HG02840 (cell line): Measurements from ENCODE around the gene KNOP1.

ENCODE experiments used
- ATAC-seq: cut with Tn5 transposase; IDR thresholded peaks from one replicate; pipeline ENCODE4 v1.9.1; 2021; ENCODE audit warnings: mild to moderate bottlenecking, moderate library complexity, moderate number of reproducible peaks; ENCODE audit not compliant: unreplicated experiment, low FRiP score

KNOP1 gene, protein sequence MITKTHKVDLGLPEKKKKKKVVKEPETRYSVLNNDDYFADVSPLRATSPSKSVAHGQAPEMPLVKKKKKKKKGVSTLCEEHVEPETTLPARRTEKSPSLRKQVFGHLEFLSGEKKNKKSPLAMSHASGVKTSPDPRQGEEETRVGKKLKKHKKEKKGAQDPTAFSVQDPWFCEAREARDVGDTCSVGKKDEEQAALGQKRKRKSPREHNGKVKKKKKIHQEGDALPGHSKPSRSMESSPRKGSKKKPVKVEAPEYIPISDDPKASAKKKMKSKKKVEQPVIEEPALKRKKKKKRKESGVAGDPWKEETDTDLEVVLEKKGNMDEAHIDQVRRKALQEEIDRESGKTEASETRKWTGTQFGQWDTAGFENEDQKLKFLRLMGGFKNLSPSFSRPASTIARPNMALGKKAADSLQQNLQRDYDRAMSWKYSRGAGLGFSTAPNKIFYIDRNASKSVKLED

DNA sequence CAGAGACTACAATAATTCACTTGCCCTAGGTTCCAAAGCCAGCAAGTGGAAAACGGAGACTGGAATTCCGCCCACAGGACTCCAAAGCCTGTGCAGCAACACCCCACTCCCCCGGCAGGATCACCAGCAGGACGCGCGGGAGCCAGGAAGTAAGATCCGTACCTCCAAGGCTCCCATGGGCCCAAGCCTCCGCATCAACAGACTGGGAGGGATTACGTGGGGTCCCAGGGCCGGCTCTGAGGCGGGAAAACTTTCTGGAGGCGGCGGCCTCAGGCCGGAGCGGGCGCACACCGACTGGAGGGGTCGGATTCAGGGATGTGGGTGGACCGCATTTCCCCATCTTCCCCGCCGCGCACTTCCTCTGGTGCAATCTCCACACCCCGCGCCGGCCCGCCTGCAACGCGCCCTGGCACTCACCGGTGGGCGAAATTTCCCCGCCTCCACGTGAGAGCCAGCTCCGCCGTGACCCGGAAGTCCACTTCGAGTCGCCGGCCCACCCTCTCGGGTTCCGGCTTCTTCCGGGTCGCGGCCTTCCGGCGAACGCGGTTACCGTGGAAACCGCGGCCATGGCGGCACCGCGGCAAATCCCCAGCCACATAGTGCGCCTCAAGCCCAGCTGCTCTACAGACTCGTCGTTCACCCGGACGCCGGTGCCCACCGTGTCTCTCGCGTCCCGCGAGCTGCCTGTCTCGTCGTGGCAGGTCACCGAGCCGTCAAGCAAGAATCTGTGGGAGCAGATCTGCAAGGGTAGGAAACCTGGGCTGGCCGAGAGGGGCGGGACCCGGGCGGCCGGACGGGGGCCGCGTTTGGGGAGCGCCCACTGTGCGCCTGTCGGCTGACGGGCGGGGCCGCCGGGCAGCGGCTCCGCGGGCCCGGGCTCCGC, at the start of gene KNOP1, which contains the start of gene IQCK:
Gene KNOP1 (minus strand): TSS at position 487 of the 883 bp plus-strand sequence. CDS start 3,192 bp downstream, outside the sequence.
Gene IQCK (plus strand): TSS at position 531 of the 883 bp plus-strand sequence. CDS start 36 bp downstream, at position 567.
- ATAC-seq, result peak; percentile 97

DNA sequence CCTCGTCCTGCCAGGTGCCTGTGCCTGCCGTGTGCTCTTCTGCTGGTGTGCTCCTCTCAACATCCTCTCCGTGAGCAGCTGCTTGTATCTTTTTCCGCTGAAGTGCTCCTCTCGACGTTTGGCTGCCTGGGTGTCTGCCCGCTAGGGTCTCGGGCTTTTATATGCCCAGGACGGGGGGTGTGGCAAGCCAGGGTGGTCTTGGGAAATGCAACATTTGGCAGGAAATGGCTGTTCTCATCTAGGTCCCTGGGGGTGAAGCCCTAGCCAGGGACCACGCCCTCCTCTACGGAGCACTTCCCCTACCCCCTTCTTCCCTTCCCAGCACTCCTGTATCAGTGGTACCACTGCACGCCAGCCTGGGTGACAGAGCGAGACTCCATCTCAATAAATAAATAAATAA, 49.5 kb upstream of the KNOP1 start:
- no peak for ATAC-seq

DNA sequence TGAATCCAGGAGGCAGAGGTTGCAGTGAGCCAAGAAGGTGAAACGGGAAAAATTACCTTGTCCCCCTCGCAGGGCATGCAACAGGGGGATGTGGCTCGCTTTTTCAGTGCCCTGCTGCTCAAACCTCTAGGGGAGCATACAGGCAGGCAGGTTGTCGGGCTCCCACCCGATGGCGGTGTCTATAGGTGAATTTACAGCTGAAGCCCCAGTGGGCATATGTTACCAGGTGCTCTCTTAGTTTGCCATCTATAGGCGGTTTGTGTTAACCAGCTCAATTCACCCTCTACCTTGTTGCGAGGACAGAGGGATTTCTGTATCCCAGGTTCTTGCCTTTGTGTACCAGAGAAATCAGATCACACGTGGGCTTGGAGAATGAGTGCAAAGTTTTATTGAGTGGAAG, 49.0 kb upstream of the KNOP1 start:
- no peak for ATAC-seq

DNA sequence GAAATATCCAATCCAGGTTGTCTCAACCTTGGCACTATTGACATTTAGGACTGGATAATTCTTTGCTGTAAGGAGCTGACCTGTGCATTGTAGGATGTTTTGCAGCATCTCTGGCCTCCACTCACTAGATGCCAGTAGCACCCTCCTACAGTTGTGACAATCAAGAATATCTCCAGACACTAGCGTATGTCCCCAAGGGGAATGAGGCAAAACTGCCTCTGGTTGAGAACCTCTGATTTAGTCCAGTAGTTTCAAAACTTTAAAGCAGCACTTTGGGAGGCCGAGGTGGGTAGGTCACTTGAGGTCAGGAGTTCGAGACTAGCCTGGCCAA, 48.5 kb upstream of the KNOP1 start:
- no peak for ATAC-seq

DNA sequence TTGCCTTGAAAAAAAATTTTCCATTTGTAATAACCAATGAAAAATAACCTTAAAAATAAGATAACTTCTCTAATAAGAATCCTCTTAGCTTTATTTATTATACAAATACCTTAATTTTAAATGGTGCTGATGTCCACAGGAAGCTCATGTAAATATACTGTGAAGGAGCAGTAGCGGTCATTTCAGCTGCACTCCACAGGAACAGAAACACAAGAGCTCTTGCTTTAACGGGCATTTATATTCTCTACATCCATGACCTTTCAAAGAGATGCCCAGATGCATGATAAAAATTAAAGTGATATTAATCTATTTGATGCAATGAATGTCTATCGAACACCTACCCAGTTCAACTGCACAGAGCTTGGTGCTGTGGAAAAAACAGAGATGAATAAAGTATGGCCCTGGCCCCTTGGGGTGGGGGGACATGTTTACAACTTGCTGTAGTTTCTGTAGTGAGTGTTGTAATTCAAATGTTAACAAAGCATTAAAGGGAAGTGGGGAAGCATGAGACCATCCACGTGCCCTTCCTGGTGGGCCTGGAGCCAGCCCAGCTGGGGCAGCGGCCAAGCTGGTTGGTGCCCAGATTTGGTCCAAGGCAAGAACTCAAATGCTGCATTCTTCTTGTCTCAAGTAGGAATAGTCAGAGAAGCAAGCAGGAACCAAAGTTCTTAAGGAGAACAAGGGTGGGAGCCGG, 48.0 kb upstream of the KNOP1 start:
- no peak for ATAC-seq

DNA sequence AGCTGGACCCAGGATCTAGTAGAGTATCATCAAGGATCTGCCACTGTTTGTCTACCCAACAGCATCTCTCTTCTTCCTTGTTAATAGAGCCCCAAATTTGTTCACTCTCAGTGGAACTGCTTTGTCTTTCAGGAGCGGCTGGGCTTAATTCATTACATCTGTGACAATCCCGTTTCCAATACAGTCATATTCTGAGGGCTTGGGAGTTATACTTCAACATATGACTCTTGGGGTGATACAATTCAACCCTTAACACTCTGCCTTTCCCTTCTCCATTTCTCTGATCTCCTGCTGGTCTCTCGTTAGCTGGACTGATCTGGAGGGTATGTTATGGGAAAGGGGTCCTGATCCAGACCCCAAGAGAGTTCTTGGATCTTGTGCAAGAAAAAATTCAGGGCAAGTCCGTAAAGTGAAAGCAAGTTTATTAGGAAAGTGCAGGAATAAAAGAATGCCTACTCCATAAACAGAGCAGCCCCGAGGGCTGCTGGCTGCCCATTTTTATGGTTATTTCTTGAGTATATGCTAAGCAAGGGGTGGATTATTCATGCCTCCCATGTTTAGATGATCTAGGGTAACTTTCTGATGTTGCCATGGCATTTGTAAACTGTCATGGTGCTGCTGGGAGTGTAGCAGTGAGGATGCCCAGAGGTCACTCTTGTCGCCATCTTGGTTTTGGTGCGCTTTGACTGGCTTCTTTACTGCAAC, 42.5 kb upstream of the KNOP1 start:
- ATAC-seq, result no peak

DNA sequence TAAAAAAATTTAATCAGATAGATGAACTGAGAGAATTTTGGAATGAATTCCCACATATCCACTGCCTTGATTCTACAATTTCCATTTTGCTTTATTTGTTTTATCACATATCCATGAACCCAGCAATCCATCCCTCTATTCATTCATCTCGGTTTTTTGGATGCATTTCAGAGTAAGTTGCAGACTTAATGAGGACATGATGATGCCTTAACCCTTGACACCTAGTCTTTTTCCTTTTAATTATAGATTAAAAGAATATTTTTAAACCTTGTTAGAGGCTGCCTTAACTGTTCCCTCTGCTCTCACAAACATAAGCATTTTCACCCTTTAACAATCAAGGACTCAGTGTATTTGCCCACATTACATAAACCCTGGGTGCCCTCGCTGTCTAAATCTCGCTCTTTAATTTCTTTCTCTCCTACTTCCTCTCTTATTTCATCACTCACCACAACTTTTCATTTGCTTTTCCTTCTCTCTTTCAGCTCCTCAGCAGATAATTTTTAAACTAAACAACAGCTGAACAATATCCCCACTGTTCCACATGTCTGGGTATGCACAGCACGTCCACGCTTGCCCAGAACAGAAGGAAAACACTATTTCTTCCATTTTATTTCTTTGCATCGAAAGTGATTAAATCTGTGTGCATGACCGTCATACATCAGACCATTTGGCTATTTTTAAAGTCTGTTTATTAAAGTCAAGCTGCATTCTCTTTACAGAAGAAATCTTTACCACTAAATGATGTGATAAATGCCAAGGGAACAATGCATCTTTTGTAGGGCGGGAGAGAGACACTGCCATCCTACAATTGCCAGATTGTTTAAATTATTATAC, 40.0 kb upstream of the KNOP1 start:
- no peak for ATAC-seq

DNA sequence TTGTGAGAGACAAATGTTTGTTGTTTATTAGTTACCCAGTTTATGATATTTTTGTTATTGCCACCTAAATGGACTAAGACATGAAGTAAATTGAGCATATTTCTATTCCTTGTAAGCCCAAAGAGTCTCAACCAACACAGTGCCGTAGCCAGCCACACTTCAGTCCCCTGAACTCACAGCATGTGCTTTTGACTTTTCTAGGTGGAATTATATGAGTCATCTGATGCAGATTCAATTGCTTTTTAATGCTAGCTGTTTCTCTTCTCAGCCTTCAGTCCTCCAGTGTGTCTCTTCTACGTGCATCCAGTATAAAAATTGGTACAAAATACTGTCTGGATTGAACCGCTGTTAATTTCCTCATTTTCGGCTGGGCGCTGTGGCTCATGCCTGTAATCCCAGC, 39.0 kb upstream of the KNOP1 start:
- no peak for ATAC-seq

DNA sequence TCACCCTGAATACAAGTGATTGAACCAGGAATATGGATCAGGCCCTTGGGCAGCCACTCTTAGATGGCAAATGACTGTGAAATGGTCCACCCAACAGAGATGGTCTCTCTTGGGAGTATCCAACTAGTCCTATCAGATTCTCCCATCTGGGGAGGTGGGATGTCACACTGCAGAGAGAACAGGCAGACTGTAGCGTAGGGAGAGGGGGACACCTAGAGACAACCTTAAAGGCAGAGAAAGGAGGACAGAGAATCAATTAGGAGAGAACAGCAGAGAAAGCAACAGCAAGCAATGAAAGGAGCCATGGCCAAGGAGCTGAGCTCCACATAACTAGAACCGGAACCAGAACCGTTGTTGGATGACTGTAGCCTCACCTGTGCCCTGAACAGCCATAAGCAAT, 37.2 kb upstream of the KNOP1 start:
- ATAC-seq, result no peak

DNA sequence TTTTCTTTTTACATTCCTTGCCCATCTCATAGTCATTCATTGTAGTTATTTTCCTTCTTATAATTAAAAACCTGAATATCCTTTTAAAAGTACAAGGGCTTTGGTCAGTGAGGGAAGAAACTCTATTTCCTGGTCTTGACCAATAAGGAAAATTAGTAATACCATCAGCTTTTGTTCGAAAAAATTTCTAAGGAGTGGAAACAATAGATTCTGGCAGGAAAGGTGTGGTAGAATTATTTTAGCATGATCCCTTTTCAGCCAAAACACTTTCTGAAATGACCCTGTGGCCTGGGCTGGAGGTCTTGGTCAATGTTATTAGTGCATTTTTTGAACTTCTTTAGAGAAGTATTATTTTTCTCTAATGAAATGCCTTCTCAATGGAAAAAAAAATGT, 36.6 kb upstream of the KNOP1 start:
- ATAC-seq, result no peak

DNA sequence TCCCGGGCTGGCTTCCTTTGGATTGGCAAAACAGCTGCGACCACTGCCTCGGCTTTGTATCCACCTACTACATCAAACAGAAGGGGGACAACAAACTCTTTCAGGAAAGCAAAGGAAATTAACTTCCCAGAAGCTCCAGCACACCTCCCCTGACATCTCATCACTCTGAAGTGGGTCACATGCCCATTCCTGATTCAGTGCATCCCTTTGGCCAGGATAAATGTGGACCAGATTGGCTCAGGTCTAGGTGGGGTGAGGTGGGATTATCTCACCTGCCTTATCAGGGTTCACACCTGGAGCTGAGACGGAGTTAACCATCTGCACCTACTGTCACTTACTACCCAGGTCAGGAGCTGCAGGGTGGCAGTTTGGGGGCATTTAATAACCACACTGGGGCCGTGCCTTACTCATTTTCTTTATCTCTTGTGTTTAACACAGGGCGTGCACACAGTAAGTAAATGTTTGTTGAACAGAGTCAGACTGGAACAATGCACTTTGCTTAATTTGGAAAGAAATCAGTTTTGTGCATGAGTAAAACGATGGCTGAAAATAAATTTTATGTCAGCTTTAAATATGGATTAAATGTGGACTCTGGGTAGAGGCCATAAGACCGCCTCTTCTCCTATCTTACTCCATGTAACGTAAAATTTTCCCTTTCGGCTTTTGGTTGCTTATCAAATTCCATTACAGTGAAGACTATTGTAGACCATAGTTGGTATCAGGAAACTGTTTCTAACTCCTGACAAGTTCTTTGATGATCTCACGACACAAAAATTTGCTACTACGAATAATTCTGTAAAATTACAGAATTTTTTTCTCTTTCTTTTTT, 36.0 kb upstream of the KNOP1 start:
- no peak for ATAC-seq

DNA sequence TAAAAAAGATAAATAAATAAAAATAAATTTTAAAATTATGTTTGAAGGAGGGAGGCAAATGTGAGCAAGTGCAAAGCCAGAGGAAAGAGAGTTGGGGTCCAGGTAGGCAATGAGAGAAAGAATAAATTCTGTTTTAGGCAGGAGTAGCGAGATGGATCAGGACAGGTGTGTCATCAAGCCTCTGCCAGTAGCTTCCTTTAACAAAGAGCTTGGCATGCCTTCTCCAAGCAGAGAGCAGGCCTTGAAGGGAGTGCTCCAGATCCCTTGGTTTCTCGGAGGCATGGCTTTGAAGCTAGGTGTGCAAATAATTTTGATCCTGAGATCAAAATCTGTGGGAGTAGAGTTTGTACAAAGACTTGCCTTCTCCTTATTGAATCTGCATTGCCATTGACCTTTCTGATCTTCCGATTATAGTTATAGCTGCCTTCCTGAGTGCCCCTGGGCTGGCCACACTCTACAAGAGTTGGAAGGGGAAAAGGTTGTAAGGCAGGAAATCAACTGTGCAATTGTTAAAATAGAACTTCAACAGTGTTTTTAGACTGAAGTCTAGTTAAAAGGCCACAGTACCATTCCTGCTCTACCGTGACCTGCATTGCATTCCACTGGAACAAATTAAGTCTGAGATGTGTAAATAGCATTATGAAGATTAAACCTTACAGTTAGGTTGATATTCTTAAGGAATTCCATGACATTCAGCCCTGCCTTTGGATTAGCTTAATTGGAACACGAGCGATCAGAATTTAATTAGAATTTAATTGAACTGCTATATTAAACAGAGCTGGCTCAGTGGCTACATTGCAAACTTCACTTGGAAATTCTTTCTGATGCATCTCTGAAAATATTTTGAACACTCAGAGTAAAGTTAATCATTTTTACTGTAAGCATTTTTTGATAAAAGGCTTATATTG, 33.7 kb upstream of the KNOP1 start:
- no peak for ATAC-seq

DNA sequence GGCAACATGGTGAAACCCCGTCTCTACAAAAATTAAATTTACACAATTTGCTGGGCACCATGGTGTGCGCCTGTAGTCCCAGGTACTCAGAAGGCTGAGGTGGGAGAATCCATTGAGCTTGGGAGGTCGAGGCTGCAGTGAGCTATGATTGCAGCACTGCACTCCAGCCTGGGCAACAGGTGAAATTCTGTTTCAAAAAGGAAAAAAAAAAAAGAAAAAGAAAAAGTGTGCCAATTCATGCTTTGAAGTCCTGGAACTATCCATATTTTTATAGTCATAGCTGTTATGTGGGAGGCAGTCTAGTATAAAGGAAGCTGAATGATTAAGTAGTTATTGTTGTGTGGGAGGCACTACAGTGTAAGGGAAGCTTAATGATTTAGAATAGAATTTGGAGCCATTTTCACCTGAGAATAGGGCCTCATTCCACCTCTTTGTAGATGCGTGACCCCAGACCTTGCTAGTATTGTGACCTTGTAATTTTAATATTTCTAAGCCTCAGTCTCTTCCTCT, 31.6 kb upstream of the KNOP1 start:
- no peak for ATAC-seq

DNA sequence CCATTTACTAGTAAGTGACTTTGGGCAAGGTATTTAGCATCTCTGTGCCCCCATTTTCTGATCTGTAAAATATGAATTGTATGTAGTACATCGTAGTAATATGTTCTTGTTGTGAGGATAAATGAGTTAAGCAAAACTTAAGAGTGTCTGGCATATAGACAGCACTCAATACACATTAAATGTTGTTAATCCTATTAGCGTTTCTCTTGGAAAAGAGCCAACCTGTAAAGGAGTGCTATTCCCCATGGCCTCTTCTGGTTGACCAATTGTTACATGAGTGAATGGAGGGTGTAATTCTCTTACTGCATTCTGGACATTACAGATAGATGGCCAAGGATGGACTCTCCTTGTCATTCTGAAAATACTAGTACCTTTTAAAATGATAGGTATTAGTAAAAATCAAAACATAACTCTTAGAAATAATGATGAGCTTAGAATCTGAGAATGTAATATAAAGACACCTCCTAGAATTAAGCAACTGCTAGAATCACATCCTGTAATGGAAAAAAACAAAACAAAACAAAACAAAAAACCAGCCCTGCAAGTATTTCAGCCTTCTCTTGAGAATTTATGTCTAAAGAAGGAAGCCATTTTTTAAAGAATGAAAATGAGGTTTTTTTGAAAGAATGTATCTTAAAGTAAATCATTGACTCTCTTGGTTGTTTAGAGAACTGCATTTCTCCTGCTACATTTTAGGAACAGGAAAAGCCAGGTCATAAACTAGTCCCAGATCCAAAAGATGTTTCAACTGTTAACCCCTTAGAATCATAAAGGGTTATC, 30.6 kb upstream of the KNOP1 start:
- no peak for ATAC-seq

DNA sequence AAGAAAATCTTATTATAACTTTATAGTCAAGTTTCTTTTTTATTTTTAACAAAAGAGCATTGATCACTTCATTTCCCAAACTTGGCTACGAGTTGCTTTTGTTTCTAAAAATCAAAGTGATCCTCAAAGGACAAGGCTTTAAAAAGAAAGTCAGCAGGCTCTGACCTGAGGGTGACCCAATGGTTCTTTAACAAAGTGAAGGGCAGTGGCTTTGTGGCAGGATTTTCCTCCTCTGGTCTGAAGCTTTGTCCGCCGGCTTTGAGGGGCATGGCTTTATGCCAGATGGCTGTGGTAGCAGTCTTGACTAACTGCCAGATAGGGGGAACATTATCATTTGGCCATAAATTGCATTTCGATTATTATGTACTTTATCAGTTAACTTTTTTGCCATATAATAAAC, 28.5 kb upstream of the KNOP1 start:
- no peak for ATAC-seq

DNA sequence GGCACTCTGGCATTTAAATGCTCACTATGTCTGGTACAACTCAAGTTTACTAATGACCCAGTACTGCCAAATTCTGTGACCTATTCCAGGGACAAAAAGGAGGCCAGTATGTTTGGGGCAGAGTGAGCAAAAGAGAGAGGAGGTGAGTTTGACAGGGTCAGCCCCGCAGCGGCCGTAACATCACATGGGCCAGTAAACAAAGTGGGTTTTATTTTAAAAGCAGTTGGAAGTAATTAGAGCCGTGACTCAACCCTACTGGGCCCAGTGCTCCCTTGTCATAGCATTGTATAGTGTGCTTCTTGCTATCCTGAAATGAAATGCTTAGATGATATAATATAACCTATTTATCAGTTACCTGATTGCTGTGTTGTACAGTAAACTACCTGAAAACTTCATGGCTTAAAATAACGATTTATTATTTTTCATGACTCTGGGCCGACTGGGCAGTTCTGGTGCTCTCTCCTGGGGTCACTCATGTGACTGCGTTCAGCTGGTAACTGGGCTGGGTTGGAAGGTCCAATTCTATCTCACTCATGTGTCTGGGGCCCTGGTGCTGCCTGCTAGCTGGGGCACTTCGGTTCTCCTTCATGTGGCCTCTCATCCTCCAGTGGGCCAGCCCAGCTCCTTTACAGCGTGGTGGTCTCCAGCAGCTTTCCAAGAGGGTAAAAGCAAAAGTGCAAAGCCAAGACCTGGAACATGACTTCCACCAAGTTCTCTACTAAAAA, 27.4 kb upstream of the KNOP1 start:
- no peak for ATAC-seq
